DMS153 treated with DMSO at 0.1 percent for 48 hours (cell line): ENCODE results near the gene CYP27A1.
"Not testable (repeated sequence)": the region's sequence is repeated elsewhere in the genome, so short reads cannot be mapped to it uniquely, and the experiment has no call there.

Experiments used
- DNase-seq: peaks from one replicate; lab custom pipeline; 2025; ENCODE audit not compliant: unreplicated experiment; lab: John Stamatoyannopoulos, UW

The CYP27A1 gene

DNA sequence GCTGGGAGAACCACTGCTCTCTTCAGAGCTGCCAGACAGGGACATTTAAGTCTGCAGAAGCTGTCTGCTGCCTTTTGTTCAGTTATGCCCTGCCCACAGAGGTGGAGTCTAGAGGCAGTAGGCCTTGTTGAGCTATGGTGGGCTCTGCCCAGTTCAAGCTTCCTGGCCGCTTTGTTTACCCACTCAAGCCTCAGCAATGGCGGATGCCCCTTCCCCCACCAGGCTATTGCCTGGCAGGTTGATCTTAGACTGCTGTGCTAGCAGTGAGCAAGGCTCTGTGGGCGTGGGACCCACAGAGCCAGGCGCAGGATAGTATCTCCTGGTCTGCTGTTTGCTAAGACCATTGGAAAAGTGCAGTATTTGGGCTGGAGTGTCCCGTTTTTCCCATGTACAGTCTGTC is 9.2 kb upstream of the CYP27A1 start:
- DNase-seq: not testable (repeated sequence)

GRCh38 chr2:218773881-218774280 is 8.1 kb upstream of the CYP27A1 start:
- no peak for DNase-seq

DNA sequence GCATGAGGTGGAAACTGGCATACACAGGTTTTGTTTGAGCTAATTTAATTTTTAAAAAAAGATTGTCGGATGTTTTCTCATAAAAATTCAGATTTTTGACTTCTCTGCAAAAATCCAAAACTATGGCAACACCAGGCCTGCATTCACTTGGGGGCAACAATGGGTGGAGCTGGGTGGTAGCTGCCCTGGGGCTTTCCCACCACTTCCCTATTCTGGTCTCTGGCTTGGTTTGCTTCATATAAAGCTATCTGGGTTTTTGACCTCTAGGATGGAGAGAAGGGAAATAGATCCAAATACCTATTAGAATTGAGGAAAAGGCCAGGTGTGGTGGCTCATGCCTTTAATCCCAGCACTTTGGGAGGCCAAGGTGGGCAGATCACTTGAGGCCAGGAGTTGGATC is 5.5 kb upstream of the CYP27A1 start:
- DNase-seq: no peak

DNA sequence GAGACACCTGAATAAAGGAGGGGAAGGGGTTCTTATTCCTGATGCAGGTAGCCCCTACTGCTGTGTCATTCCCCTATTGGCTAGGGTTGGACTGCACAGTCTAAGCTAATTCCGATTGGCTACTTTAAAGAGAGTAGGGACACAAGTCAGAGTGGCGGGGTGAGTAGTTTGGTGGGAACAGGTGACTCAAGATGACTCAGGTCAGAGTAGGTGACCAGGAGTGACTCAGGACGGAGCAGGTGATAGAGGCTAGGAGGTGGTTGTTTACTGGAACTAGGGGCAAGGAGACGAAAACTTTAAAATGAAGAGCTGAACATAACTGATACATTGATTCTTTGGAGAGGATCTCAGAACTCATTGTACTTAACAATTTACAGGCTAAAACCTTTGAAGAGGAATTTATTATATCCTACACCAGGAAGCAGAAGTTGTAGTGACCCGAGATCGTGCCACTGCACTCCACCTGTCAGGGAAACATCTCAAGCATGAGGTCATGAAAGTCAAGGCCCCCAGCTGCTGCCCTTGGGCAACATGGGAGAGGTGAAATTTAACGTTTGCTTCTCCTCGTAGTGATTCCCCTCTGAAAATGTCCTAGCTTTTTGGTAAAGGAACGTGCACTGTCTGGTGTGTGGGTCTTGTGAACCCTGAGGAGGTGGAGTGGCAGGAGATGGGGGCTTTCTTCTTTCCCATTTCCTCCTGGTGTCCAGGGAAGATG is 4.5 kb upstream of the CYP27A1 start:
- no peak for DNase-seq

GRCh38 chr2:218780046-218780445 is 1.9 kb upstream of the CYP27A1 start:
- DNase-seq: no peak

DNA sequence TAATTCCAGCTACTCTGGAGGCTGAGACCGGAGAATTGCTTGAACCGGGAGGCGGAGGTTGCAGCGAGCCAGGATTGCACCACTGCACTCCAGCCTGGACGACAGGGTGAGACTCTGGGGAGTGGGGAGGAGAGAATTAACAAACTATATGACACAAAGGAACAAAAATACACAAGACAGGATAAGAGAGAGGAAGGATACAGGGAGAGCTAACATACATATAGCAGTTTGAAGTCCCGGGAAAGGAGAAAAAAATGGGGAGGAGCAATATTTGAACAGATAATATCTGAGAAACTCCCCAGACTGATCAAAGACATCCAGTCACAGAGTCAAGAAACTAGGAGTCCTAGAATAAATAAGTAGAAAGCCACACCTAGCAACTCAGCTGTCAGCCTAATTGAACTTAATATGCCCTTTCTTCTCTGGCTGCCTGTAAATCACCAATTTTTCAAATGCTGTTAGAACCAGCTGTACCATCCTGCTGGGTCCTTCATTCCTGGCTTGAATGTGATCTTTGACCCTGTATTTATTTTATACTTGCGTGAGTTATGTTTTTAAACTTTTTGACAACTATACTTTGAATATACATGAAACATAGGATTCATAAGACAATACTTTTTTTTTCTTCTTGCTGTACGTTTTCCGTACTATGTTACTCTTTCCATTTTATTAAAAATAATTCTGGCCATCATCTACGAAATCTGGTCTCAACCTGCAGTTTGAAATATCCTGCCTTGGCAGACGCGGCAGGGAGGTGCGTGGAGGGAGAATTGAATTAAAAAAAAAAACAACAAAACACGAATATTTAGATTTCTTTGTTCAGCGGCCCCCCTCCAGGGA is 876 bp upstream of the CYP27A1 start:
- no peak for DNase-seq

GRCh38 chr2:218782528-218782844 is 539 bp downstream of the CYP27A1 start:
- DNase-seq: no peak

- DNase-seq: no peak
Observed at GRCh38 chr2:218783688-218784087, 1.7 kb downstream of the CYP27A1 start.

GRCh38 chr2:218785103-218785502 is 3.2 kb downstream of the CYP27A1 start:
- DNase-seq: no peak

- DNase-seq: no peak
Observed at GRCh38 chr2:218786133-218786532, 4.2 kb downstream of the CYP27A1 start.

- DNase-seq: no peak
Observed at GRCh38 chr2:218788529-218789255, 6.7 kb downstream of the CYP27A1 start.

GRCh38 chr2:218792433-218792832 is 10.5 kb downstream of the CYP27A1 start:
- DNase-seq: no peak

- no peak for DNase-seq
Observed at GRCh38 chr2:218796691-218797090, 14.7 kb downstream of the CYP27A1 start.

- no peak for DNase-seq
Observed at GRCh38 chr2:218798767-218799504, 17.0 kb downstream of the CYP27A1 start.

DNA sequence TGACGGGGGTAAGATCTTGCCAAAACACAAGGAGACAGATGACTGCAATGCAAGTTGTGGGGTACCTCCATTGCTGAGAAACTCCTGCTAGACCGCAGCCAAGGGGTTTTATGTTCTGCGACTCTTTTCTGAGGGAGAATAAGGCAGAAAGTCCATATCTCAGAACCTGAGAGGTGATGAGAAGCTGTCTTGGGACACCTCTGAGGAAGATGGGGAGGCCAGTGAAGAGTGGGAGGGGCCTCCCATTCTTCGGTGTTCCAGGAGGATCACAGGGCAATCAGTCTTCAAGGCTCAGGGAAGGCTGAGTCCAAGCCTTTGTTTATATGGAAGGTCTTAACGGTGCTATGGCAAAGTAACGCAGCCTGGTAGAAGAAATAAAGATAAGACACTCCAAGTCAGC is 18.0 kb downstream of the CYP27A1 start:
- DNase-seq: no peak

GRCh38 chr2:218802386-218802994 is 20.5 kb downstream of the CYP27A1 start:
- no peak for DNase-seq

DNA sequence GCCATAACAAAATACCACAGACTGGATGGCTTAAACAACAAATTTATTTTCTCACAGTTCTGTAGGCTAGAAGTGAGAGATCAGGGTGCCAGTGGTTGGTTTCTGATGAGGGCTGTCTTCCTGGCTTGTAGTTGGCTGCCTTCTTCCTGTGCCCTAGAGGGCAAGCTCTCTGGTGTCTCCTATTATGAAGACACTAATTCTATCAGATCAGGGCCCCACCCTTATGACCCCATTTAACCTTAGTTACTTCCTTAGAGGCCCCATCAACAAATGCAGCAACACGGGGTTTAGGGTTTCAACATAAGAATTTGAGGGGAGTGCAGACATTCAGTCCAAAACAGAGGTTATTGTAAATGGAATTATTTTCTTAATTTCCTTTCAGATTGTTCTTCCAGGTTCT is 22.9 kb downstream of the CYP27A1 start:
- no peak for DNase-seq

DNA sequence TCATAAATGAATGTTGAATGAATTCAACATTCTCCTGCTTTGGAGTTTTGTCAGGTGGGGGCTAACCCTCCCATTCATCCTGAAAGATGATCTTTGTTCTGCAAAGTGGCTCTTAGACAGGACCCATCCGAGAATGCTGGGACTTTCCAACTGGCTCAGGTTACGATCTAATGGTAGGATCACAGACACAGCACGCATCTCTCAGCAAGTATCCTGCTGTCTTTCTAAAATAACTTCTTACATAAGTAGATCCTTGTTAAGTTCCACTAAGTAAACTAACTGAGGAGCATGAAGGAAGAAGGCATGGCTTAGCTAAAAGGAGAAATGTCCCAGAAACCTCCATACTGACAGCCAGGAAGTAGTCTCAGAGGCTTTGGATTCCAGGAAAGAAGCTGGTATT is 23.7 kb downstream of the CYP27A1 start:
- DNase-seq: no peak

DNA sequence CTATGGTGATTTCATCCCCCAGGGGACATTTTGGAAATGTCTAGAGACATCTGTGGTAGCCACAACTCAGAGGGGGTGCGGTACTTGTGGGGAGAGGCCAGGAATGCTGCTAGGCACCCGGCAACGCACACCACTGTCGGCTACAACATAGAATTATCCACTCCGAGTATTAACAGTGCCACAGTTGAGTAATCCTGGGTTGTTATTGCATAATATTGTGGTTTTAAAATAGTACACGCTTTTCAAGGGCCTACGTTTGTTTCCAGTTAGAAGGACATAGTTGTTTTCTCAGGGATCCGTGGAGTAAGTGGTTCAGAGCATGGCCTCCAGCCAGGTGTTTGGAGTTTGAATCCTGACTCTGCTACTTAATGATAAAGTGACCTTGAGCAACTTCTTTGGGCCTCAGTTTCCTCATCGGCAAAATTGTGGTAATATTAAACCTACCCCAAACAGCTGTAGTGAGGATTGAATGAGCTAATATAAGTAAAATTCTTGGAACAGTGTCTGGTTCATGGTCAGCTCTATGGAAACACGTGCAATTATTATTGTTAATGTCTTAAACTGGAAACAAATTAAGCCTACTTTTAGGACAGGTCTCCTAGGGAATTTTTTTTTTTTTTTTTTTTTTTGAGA is 24.5 kb downstream of the CYP27A1 start:
- DNase-seq: no peak

DNA sequence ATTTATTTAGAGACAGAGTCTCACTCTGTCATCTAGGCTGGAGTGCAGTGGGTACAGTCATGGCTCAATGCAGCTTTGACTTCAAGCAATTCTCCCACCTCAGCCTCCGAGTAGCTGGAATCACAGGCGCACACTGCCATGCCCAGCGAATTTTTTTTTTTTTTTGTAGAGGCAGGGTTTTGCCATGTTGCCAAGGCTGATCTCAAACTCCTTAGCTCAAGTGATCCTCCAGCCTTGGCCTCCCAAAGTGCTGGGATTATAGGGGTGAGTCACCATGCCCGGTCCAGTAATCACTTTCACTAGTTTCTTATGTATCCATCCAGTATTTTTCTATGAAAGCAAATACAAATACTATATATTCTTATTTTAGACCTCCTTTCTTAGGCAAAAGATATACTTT is 25.7 kb downstream of the CYP27A1 start:
- no peak for DNase-seq
